Activated naive CD4-positive, alpha-beta T cell treated with anti-CD3 and anti-CD28 coated beads for 36 hours (primary cell): Measurements from ENCODE around the gene SLC39A6. TPM values are rescaled to one million over a fixed set of nuclear protein-coding genes. Genes with fewer than 3 reads are reported as not detected.

Source experiments
- CTCF ChIA-PET: fragments of 350-600 bp; sonication (Branson Sonifier 250); formaldehyde crosslinking; loops from one replicate; lab custom pipeline; 2021; ENCODE audit warnings: antibody characterized with exemption; lab: Charles Lee
- DNase-seq: peaks from one replicate; pipeline ENCODE4 v3.0.0-alpha.2; 2020
- H3K27ac Mint-ChIP-seq: one replicate; pipeline ENCODE4 v1.8.0; 2021; ENCODE audit warnings: mild to moderate bottlenecking, mixed read lengths
- H3K27me3 Mint-ChIP-seq: one replicate; pipeline ENCODE4 v1.8.0; 2021; ENCODE audit warnings: low read depth, mixed read lengths
- H3K36me3 Mint-ChIP-seq: one replicate; pipeline ENCODE4 v1.8.0; 2021; ENCODE audit warnings: low read depth, mixed read lengths
- H3K4me1 Mint-ChIP-seq: one replicate; pipeline ENCODE4 v1.8.0; 2021; ENCODE audit warnings: low read depth, mixed read lengths
- H3K4me3 Mint-ChIP-seq: one replicate; pipeline ENCODE4 v1.8.0; 2021; ENCODE audit warnings: mild to moderate bottlenecking, moderate library complexity, mixed read lengths
- H3K9me3 Mint-ChIP-seq: one replicate; pipeline ENCODE4 v1.8.0; 2021; ENCODE audit warnings: mixed read lengths
- intact Hi-C: fragments of 100-400 bp; cut with micrococcal nuclease; formaldehyde crosslinking; loops from one replicate; pipeline ENCODE4 v1.15.1; 2023
- total RNA-seq, 2 experiments: library from RNA; stranded (reverse); gene quantifications; one replicate each; pipeline ENCODE4 v1.2.3, GENCODE V29; 2021

The SLC39A6 gene
- total RNA-seq, 2 experiments from 2014 or later = 15.4 to 15.7 TPM

GRCh38 chr18:36114251-36114650, 14.9 kb downstream of the SLC39A6 start:
- Mint-ChIP-seq H3K27ac (no peak overlapping the region), H3K4me1 (no peaks in the 10 kb centered on the region), H3K27me3 (no peaks in the 10 kb centered on the region), H3K36me3 (peaks cover 39% of the 10 kb centered on the region), H3K4me3 (no peak overlapping the region), H3K9me3 (no peaks in the 10 kb centered on the region)
- DNase-seq = no peak
- intact Hi-C loops = no loop called here
- CTCF ChIA-PET = no interaction called here

- intact Hi-C loops = no loop called here
- no peak overlapping the region for H3K4me3 Mint-ChIP-seq
- H3K9me3 Mint-ChIP-seq = no peaks in the 10 kb centered on the region
- CTCF ChIA-PET = no interaction called here
- no peak overlapping the region for H3K27ac Mint-ChIP-seq
- DNase-seq = no peak
- H3K4me1 Mint-ChIP-seq = no peaks in the 10 kb centered on the region
- H3K27me3 Mint-ChIP-seq = no peaks in the 10 kb centered on the region
- peaks cover 40% of the 10 kb centered on the region for H3K36me3 Mint-ChIP-seq
These were observed 16.8 kb downstream of the SLC39A6 start for GRCh38 chr18:36112302-36112701.

GRCh38 chr18:36109737-36110136, 19.4 kb downstream of the SLC39A6 start:
- CTCF ChIA-PET = interaction anchor here (1.4 kb wide), 1 partner anchor 92 kb away, joined by 4 read pairs; no protein-coding TSS in a partner anchor
- intact Hi-C loops = no loop called here
- H3K27ac Mint-ChIP-seq = no peak overlapping the region
- no peaks in the 10 kb centered on the region for H3K4me1 Mint-ChIP-seq
- no peak for DNase-seq
- H3K27me3 Mint-ChIP-seq = no peaks in the 10 kb centered on the region
- H3K36me3 Mint-ChIP-seq = peaks cover 25% of the 10 kb centered on the region
- H3K4me3 Mint-ChIP-seq = no peak overlapping the region
- no peaks in the 10 kb centered on the region for H3K9me3 Mint-ChIP-seq

GRCh38 chr18:36108601-36109000, 20.5 kb downstream of the SLC39A6 start:
- Mint-ChIP-seq H3K27ac (no peak overlapping the region), H3K4me1 (no peaks in the 10 kb centered on the region), H3K4me3 (no peak overlapping the region), H3K9me3 (no peaks in the 10 kb centered on the region), H3K36me3 (peaks cover 20% of the 10 kb centered on the region), H3K27me3 (no peaks in the 10 kb centered on the region)
- intact Hi-C loops = no loop called here
- CTCF ChIA-PET = interaction anchor here (0.8 to 1.4 kb wide), 2 partner anchors 13 to 56 kb away, joined by 3 read pairs; no protein-coding TSS in a partner anchor
- DNase-seq = no peak

GRCh38 chr18:36108196-36108595, 20.9 kb downstream of the SLC39A6 start:
- Mint-ChIP-seq H3K4me1 (no peaks in the 10 kb centered on the region), H3K4me3 (no peak overlapping the region), H3K36me3 (peaks cover 20% of the 10 kb centered on the region), H3K9me3 (no peaks in the 10 kb centered on the region), H3K27ac (no peak overlapping the region), H3K27me3 (no peaks in the 10 kb centered on the region)
- no peak for DNase-seq
- CTCF ChIA-PET = interaction anchor here (0.6 to 1.4 kb wide), 3 partner anchors 8 to 56 kb away, joined by 3 read pairs; no protein-coding TSS in a partner anchor
- intact Hi-C loops = no loop called here

- no peaks in the 10 kb centered on the region for H3K27me3 Mint-ChIP-seq
- H3K4me1 Mint-ChIP-seq = no peaks in the 10 kb centered on the region
- no peak overlapping the region for H3K27ac Mint-ChIP-seq
- no peak overlapping the region for H3K4me3 Mint-ChIP-seq
- no peak for DNase-seq
- no peaks in the 10 kb centered on the region for H3K9me3 Mint-ChIP-seq
- peaks cover 18% of the 10 kb centered on the region for H3K36me3 Mint-ChIP-seq
- CTCF ChIA-PET = interaction anchor here (0.6 to 1.4 kb wide), 3 partner anchors 8 to 66 kb away, joined by 3 read pairs; no protein-coding TSS in a partner anchor
- intact Hi-C loops = no loop called here
These were observed 21.7 kb downstream of the SLC39A6 start for GRCh38 chr18:36107477-36107876.

GRCh38 chr18:36104749-36105148, 24.4 kb downstream of the SLC39A6 start:
- Mint-ChIP-seq H3K4me1 (no peaks in the 10 kb centered on the region), H3K9me3 (no peaks in the 10 kb centered on the region), H3K4me3 (no peak overlapping the region), H3K27ac (no peak overlapping the region), H3K36me3 (peaks cover 3% of the 10 kb centered on the region), H3K27me3 (no peaks in the 10 kb centered on the region)
- CTCF ChIA-PET = interaction anchor here (1.0 kb wide), 1 partner anchor 180 kb away, joined by 3 read pairs; no protein-coding TSS in a partner anchor
- intact Hi-C loops = no loop called here
- DNase-seq = no peak

- Mint-ChIP-seq H3K36me3 (no peaks in the 10 kb centered on the region), H3K4me1 (no peaks in the 10 kb centered on the region), H3K27ac (no peak overlapping the region), H3K9me3 (no peaks in the 10 kb centered on the region), H3K4me3 (no peak overlapping the region), H3K27me3 (no peaks in the 10 kb centered on the region)
- intact Hi-C loops = no loop called here
- DNase-seq = no peak
- CTCF ChIA-PET = interaction anchor here (1.6 to 1.8 kb wide), 2 partner anchors 16 to 182 kb away, joined by 4 read pairs; no protein-coding TSS in a partner anchor
These were observed 27.2 kb downstream of the SLC39A6 start for GRCh38 chr18:36101943-36102342.

- Mint-ChIP-seq H3K27me3 (no peaks in the 10 kb centered on the region), H3K36me3 (no peaks in the 10 kb centered on the region), H3K27ac (no peak overlapping the region), H3K4me1 (no peaks in the 10 kb centered on the region), H3K9me3 (no peaks in the 10 kb centered on the region), H3K4me3 (no peak overlapping the region)
- DNase-seq = no peak
- CTCF ChIA-PET = interaction anchor here (0.6 to 6.4 kb wide), 2 partner anchors 8 to 183 kb away, joined by 3 to 60 read pairs; no protein-coding TSS in a partner anchor
- intact Hi-C loops = loop anchor here (5.0 to 10.0 kb wide), 3 partner anchors 563 to 715 kb away; no protein-coding TSS in a partner anchor
These were observed 29.8 kb downstream of the SLC39A6 start for GRCh38 chr18:36099311-36099710.

- H3K27me3 Mint-ChIP-seq = no peaks in the 10 kb centered on the region
- no peaks in the 10 kb centered on the region for H3K9me3 Mint-ChIP-seq
- no peak for DNase-seq
- intact Hi-C loops = loop anchor here (1.0 to 10.0 kb wide), 8 partner anchors 80 to 712 kb away; no protein-coding TSS in a partner anchor
- H3K27ac Mint-ChIP-seq = no peak overlapping the region
- H3K4me1 Mint-ChIP-seq = no peaks in the 10 kb centered on the region
- H3K36me3 Mint-ChIP-seq = no peaks in the 10 kb centered on the region
- CTCF ChIA-PET = interaction anchor here (1.3 to 6.4 kb wide), 2 partner anchors 186 to 195 kb away, joined by 3 to 60 read pairs; no protein-coding TSS in a partner anchor
- H3K4me3 Mint-ChIP-seq = no peak overlapping the region
These were observed 32.2 kb downstream of the SLC39A6 start for GRCh38 chr18:36096955-36097354.

- no peaks in the 10 kb centered on the region for H3K4me1 Mint-ChIP-seq
- no peaks in the 10 kb centered on the region for H3K9me3 Mint-ChIP-seq
- intact Hi-C loops = loop anchor here (1.0 to 10.0 kb wide), 8 partner anchors 79 to 711 kb away; no protein-coding TSS in a partner anchor
- H3K27me3 Mint-ChIP-seq = no peaks in the 10 kb centered on the region
- no peak for DNase-seq
- H3K4me3 Mint-ChIP-seq = no peak overlapping the region
- H3K36me3 Mint-ChIP-seq = no peaks in the 10 kb centered on the region
- CTCF ChIA-PET = interaction anchor here (0.6 to 6.4 kb wide), 22 partner anchors 10 to 341 kb away, joined by 3 to 60 read pairs (median 3); no protein-coding TSS in a partner anchor
- no peak overlapping the region for H3K27ac Mint-ChIP-seq
These were observed 33.1 kb downstream of the SLC39A6 start for GRCh38 chr18:36095936-36096519.

- no peaks in the 10 kb centered on the region for H3K27me3 Mint-ChIP-seq
- no peak overlapping the region for H3K27ac Mint-ChIP-seq
- no peak overlapping the region for H3K4me3 Mint-ChIP-seq
- no peaks in the 10 kb centered on the region for H3K4me1 Mint-ChIP-seq
- no peak for DNase-seq
- no peaks in the 10 kb centered on the region for H3K36me3 Mint-ChIP-seq
- intact Hi-C loops = loop anchor here (10.0 kb wide), 2 partner anchors 710 kb away; no protein-coding TSS in a partner anchor
- CTCF ChIA-PET = interaction anchor here (1.9 to 6.4 kb wide), 2 partner anchors 72 to 188 kb away, joined by 7 to 60 read pairs; no protein-coding TSS in a partner anchor
- no peaks in the 10 kb centered on the region for H3K9me3 Mint-ChIP-seq
These were observed 34.7 kb downstream of the SLC39A6 start for GRCh38 chr18:36094431-36094830.
